ENCODE results near the gene PLCL1. TPM values are rescaled to one million over a fixed set of nuclear protein-coding genes. Genes with fewer than 3 reads are reported as not detected.
"Not testable (repeated sequence)": the region's sequence is repeated elsewhere in the genome, so short reads cannot be mapped to it uniquely, and the experiment has no call there.

The PLCL1 gene
- total RNA-seq, 1 experiment from 2014 or later: 0.02 TPM

- DNase-seq (ENCODE audit: low read depth): no peak
Measured at GRCh38 chr2:197997083-197997541, 192.7 kb downstream of the PLCL1 start.

DNA sequence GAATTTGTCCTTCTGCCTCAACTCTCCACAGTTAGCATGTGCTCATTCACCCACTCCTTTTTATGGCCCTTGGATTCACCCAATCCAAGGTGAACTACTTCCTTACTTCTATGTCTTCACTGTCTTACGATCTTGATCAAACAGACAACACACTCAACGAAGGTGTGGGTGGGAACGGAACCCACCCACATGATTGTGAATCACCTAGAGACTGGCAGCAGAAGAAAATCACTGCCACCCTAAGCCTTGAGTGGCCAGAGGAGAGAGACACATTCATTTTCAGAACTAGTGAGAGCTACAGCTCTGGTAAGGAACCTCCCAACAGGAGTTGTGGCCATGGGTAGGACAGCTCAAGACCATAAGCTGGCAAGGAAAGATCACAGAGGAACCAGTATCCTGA lies 194.3 kb downstream of the PLCL1 start:
- no peak for DNase-seq (ENCODE audit: low read depth)

DNA sequence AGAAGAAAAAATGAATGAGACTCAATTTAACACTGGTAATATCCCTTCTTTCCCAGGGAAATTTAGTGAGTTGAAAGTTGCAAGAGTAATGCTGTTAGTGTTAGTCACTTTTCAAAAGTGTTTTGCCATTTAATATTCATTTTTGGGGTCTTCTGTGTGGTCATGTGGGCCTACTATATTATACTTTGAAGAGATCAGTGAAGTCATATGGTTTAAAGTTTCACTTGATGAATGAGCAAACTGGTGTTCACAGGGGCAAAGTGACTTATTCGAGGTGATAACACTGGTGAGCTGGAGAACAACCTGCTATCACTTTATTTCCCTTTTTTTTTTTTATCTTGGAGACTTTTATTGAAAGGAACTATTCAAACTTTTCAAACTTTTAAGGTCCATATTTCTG lies 196.0 kb downstream of the PLCL1 start:
- DNase-seq (ENCODE audit: low read depth): no peak

DNA sequence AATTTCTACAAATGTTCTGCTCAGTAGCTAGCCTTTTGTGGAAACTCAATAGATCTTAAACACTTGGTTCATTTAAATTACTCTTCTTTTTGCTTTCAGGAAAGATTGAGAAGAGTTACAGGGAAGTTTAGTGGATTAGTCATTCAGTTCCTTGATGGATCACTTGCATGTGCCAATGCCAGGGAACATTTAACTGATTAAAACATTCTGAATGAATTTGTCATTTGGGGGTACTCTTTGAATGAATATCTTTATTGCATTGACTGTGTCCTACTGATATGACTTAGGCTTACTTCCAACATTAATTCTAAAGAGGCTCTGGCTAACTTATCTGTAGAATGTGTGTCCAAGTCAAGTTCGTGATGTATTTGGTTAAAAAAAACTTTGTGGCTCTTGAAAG lies 199.8 kb downstream of the PLCL1 start:
- no peak for DNase-seq (ENCODE audit: low read depth)

DNA sequence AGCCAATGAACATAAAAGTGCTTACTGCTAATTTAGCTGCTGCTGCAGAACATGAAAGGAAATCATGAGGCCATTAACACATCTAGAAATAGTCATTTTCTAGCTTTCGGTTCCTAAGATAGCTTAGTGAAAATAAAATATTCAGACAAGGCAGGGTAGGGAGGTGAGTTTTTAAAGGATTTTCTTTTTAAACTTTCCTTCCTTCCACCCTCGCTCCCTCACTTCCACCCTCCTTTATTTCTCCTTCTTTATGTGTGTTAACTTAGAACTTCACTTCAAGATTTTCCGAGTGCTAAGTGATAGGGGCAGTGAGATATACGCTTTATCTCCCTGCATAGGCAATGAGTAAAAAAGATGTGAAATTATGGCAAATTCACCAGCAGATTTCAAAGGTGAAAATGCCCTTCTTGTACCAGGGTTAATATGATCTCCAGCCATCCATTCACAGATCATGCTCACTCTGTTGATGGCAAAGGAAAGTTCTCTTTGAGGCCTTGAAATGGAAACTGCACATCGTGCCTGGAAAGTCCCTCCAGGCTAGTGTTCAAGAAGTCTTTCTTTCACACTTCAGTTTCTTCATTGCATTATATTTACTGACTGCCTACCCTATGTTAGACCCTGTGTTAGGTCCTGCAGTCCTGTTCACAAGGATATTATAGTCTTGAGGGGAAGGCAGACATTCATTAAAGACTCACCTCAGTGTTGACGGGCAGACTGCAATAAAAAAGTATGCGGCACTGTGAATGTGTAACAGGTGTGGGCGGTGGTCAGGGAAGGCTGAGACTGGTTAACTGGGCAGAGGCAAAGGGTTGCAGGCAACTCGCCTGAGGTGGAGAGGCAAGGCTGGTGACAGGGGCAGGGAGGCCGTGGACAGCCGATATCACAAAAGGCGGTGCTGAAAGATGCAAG lies 200.8 kb downstream of the PLCL1 start:
- no peak for DNase-seq (ENCODE audit: low read depth)

DNA sequence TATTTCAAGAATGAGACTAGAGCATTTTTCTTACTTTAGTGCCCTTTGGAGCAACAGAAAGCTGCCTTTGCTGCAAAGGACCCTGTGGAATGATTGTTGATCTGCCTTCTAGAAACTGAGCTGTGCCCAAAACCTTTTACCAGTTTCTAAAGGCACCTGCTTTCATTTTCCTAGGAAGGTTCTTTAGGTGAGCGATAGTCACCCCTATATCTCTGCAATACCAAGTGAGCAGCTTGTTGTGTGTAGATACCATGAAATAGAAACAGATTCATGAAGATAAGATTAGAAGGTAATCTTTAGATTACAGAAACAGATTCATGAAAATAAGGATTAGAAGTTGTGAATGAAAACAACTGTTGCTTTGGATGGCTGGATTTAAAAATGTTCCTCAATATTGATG lies 202.3 kb downstream of the PLCL1 start:
- no peak for DNase-seq (ENCODE audit: low read depth)

- no peak for DNase-seq (ENCODE audit: low read depth)
Measured at GRCh38 chr2:198008230-198008629, 203.8 kb downstream of the PLCL1 start.

DNA sequence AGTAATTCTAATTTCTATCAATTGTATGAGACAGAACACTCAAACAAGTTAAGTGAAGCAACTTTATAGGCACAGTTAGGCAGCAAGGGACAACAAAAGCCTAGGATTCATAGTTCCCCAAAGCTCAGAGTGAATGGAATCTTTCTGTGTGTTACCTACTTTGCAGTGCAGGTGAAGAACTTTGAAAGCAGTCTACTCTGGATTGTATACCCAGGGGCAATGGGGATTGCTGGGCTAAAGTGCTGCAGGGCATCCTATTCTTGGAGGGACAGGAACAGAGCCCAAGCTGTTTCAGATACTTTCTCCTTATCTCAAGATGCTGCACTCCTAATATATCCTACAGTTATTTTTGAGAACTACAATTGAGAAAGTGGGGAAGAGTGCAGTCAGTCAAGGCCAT lies 207.6 kb downstream of the PLCL1 start:
- no peak for DNase-seq (ENCODE audit: low read depth)

DNA sequence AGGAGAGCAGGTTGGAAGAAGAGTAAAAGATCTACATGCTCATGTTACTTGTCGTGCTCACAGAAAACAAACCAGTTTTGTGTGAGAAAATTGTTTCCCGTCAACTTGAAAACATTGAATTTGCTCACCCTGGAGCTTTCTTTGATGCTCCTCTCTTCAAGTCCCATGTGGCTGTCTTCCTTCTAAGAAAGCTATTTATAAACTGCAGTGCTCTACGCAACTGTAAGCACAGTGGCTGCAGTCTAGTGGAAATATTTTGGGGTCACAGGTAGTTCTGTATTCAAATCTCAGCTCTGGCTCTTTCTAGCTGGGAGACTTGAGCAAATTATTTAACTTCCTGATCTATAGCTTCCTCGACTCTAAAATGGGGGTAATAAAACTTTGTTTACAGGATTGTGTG lies 211.8 kb downstream of the PLCL1 start:
- DNase-seq (ENCODE audit: low read depth): no peak

- DNase-seq (ENCODE audit: low read depth): no peak
Measured at GRCh38 chr2:198017068-198017467, 212.7 kb downstream of the PLCL1 start.

GRCh38 chr2:198028955-198029354 lies 224.6 kb downstream of the PLCL1 start:
- DNase-seq (ENCODE audit: low read depth): no peak

- DNase-seq (ENCODE audit: low read depth): not testable (repeated sequence)
Measured at GRCh38 chr2:198029576-198029975, 225.2 kb downstream of the PLCL1 start.

- DNase-seq (ENCODE audit: low read depth): no peak
Measured at GRCh38 chr2:198033626-198034025, 229.2 kb downstream of the PLCL1 start.

DNA sequence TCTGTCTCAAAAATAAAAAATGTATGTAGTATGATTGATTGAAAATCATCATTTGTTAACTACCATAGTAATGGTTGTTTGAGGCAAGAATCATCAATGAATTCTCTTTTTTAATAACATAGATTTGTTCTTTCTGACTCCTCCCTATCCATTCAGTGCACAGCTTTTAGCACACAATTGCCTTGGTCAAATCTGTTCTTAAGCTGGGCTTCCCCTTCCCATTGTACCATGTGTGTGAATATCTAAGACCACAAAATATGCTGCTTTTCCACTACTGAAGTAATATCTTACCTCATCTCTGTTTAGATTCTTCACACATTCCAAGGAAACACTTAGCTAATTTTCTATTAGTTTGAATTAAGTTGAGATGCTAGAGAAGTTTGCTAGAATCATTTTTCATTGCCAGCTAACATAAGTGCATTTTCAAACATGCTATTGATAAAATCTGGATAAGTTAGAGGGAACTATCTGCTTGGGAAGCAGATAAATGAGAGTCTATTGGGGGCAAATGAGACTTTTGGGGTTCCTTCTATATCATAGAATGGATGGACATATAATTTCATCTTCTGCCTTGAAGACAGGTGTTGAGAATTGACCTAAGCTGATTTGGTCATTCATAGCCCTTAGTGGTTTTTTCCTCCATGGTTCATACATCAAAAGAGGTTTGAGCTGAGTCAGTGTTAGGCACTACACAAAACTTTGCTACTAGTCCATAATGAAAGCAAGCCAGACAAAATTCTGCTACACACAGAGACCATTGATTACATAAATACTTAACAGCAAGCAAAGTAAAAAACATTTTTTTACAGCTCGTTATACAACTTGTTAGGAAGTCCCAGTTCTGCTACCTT lies 231.9 kb downstream of the PLCL1 start:
- no peak for DNase-seq (ENCODE audit: low read depth)

DNA sequence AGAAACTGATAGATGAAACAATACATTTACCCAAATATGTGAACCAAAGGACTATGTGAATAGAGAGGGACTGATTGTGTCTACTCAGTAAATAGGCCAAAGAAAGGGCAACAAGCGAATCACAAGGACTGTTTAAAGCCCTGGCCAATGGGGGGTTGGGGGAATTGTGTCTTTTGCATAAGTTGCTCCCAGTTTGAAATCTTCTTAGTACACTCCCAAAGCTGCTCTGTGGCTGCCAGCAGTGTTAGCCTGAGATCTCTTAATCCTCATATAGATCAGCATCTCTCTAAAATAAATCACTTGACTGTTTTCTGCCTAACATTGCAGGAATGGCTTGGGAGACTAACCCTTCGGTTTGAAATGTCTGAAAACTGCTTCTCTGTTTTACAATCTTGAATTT lies 236.4 kb downstream of the PLCL1 start:
- DNase-seq (ENCODE audit: low read depth): no peak

- DNase-seq (ENCODE audit: low read depth): no peak
Measured at GRCh38 chr2:198042189-198042588, 237.8 kb downstream of the PLCL1 start.

GRCh38 chr2:198044777-198045176 lies 240.4 kb downstream of the PLCL1 start:
- DNase-seq (ENCODE audit: low read depth): no peak

- DNase-seq (ENCODE audit: low read depth): no peak
Measured at GRCh38 chr2:198045227-198045626, 240.8 kb downstream of the PLCL1 start.

GRCh38 chr2:198052741-198053140 lies 248.3 kb downstream of the PLCL1 start:
- DNase-seq (ENCODE audit: low read depth): no peak

GRCh38 chr2:198053148-198053547 lies 248.8 kb downstream of the PLCL1 start:
- DNase-seq (ENCODE audit: low read depth): no peak

GRCh38 chr2:198053776-198054175 lies 249.4 kb downstream of the PLCL1 start:
- DNase-seq (ENCODE audit: low read depth): no peak

- no peak for DNase-seq (ENCODE audit: low read depth)
Measured at GRCh38 chr2:198054299-198054698, 249.9 kb downstream of the PLCL1 start.

DNA sequence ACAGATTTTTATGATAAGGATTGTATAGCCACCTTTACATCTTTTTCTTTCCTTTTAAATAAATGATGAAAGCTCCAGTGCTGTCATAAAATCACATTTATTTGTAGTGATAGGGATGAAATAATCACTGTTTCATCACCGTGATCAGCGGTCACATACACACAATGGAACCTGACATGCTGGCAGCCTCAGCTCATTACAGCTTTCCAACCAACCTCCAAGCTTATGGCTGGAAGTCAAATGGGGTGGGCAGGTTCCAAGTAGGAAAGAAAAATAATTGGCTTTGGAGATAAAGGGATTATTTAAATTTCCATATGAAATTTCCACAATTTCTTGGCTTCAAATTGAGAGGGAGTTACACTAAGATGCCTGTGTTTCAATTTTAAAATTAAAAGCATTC lies 251.3 kb downstream of the PLCL1 start:
- no peak for DNase-seq (ENCODE audit: low read depth)
